ENCODE results near the gene FAM177B.
"Not testable (repeated sequence)": the region's sequence is repeated elsewhere in the genome, so short reads cannot be mapped to it uniquely, and the experiment has no call there.

FAM177B gene

GRCh38 chr1:222759451-222760035, 22.5 kb downstream of the FAM177B start:
- DNase-seq (ENCODE audit: low spot score) = no peak
- no peak for TF ChIP-seq CTCF (IDR thresholded peaks at IDR 0.05; ENCODE audit: extremely low read depth, missing control alignments)

- no peak for DNase-seq (ENCODE audit: low spot score)
- TF ChIP-seq CTCF (IDR thresholded peaks at IDR 0.05; ENCODE audit: extremely low read depth, missing control alignments) = no peak
Observed at GRCh38 chr1:222761083-222761482, 24.1 kb downstream of the FAM177B start.

- not testable (repeated sequence) for DNase-seq (ENCODE audit: low spot score)
Observed at GRCh38 chr1:222762178-222762577, 25.2 kb downstream of the FAM177B start.

- TF ChIP-seq CTCF (IDR thresholded peaks at IDR 0.05; ENCODE audit: extremely low read depth, missing control alignments) = no peak
- no peak for DNase-seq (ENCODE audit: low spot score)
Observed at GRCh38 chr1:222767152-222767571, 30.2 kb downstream of the FAM177B start.

GRCh38 chr1:222768592-222768991, 31.6 kb downstream of the FAM177B start:
- DNase-seq (ENCODE audit: low spot score) = no peak
- TF ChIP-seq CTCF (IDR thresholded peaks at IDR 0.05; ENCODE audit: extremely low read depth, missing control alignments) = no peak

- DNase-seq (ENCODE audit: low spot score) = no peak
- no peak for TF ChIP-seq CTCF (IDR thresholded peaks at IDR 0.05; ENCODE audit: extremely low read depth, missing control alignments)
Observed at GRCh38 chr1:222769181-222769580, 32.2 kb downstream of the FAM177B start.

GRCh38 chr1:222769971-222770620, 33.1 kb downstream of the FAM177B start:
- no peak for DNase-seq (ENCODE audit: low spot score)
- no peak for TF ChIP-seq CTCF (IDR thresholded peaks at IDR 0.05; ENCODE audit: extremely low read depth, missing control alignments)

GRCh38 chr1:222772996-222773379, 36.0 kb downstream of the FAM177B start:
- TF ChIP-seq CTCF (IDR thresholded peaks at IDR 0.05; ENCODE audit: extremely low read depth, missing control alignments) = no peak
- DNase-seq (ENCODE audit: low spot score) = no peak

Data from GM20000 (cell line).